ENCODE data around the gene STYXL1. TPM values are rescaled to one million over a fixed set of nuclear protein-coding genes. Genes with fewer than 3 reads are reported as not detected.

STYXL1 gene
- total RNA-seq, 1 donor from 2014 or later, result 45.3 TPM

- Mint-ChIP-seq H3K27ac (ENCODE audit: unreplicated experiment) (no peak overlapping the region), H3K9me3 (ENCODE audit: unreplicated experiment) (no peaks in the 10 kb centered on the region), H3K36me3 (ENCODE audit: low read depth, unreplicated experiment) (peaks cover 17% of the 10 kb centered on the region), H3K4me1 (ENCODE audit: low read depth, unreplicated experiment) (peaks cover 6% of the 10 kb centered on the region), H3K27me3 (ENCODE audit: low read depth, unreplicated experiment) (no peaks in the 10 kb centered on the region), H3K4me3 (ENCODE audit: unreplicated experiment) (no peak overlapping the region)
- no peak overlapping the region for H3K27ac ChIP-seq (ENCODE audit: low read depth, low read length)
- H3K79me2 ChIP-seq (ENCODE audit: insufficient read depth, low read length), result no peaks in the 10 kb centered on the region
- H3K4me1 ChIP-seq (ENCODE audit: insufficient read depth, low read length), result no peaks in the 10 kb centered on the region
- no peak overlapping the region for H3K9ac ChIP-seq (ENCODE audit: low read length)
- peaks cover 3% of the 10 kb centered on the region for H3K36me3 ChIP-seq (ENCODE audit: insufficient read depth, low read length)
- H3K9me3 ChIP-seq (ENCODE audit: insufficient read depth, low read depth, low read length), result no peaks in the 10 kb centered on the region
- H3K27me3 ChIP-seq (ENCODE audit: insufficient read depth, low read length), result no peaks in the 10 kb centered on the region
- H2AFZ ChIP-seq (ENCODE audit: low read depth, low read length), result no peak overlapping the region
- FAIRE-seq (no peak), DNase-seq (ENCODE audit: low read depth) (peak; percentile 79)
- no peak overlapping the region for H3K4me3 ChIP-seq (ENCODE audit: insufficient read depth, low read depth, low read length)
- no peak overlapping the region for H3K4me2 ChIP-seq (ENCODE audit: low read length)
- H4K20me1 ChIP-seq (ENCODE audit: insufficient read depth, low read length), result peaks cover 13% of the 10 kb centered on the region
- TF ChIP-seq EZH2 (IDR thresholded peaks at IDR 0.05; ENCODE audit: insufficient read depth, low read length) (no peak), CTCF (IDR thresholded peaks at IDR 0.05; ENCODE audit: insufficient read depth, low read depth, low read length) (no peak)
These were observed 31.4 kb downstream of the STYXL1 start for GRCh38 chr7:76016191-76016947.

DNA sequence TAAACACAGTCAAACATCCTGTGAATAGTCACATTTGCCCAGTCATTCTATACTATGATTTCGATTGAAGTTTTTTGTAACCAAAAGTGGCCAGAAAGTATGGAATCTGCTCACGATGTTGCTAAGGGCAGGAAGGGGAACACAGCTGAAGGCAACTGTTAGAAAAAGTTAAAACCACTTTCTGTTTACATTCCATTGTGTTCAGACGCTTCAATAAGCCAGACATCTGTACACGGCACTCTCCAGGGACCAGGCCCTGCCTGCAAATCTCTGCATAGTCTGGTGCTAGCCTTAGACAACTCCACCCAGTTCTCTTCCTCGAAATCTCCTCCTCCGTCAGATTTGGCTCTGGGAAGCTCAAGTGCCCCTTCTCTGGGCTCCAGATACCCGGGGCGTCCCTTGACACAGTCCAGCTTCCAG lies 36.3 kb downstream of the STYXL1 start:
- TF ChIP-seq EZH2 (IDR thresholded peaks at IDR 0.05; ENCODE audit: insufficient read depth, low read length), result no peak
- TF ChIP-seq CTCF (IDR thresholded peaks at IDR 0.05; ENCODE audit: insufficient read depth, low read depth, low read length), result no peak
- Histone ChIP-seq H3K9ac (ENCODE audit: low read length) (peak overlapping the region; percentile 21), H4K20me1 (ENCODE audit: insufficient read depth, low read length) (peaks cover 17% of the 10 kb centered on the region), H3K9me3 (ENCODE audit: insufficient read depth, low read depth, low read length) (no peaks in the 10 kb centered on the region), H3K27me3 (ENCODE audit: insufficient read depth, low read length) (no peaks in the 10 kb centered on the region), H3K4me2 (ENCODE audit: low read length) (peak overlapping the region; percentile 32), H2AFZ (ENCODE audit: low read depth, low read length) (no peak overlapping the region), H3K4me3 (ENCODE audit: insufficient read depth, low read depth, low read length) (no peak overlapping the region), H3K4me1 (ENCODE audit: insufficient read depth, low read length) (no peaks in the 10 kb centered on the region), H3K36me3 (ENCODE audit: insufficient read depth, low read length) (peaks cover 3% of the 10 kb centered on the region), H3K79me2 (ENCODE audit: insufficient read depth, low read length) (no peaks in the 10 kb centered on the region), H3K27ac (ENCODE audit: low read depth, low read length) (peak overlapping the region; percentile 0)
- peak overlapping the region; percentile 75 for H3K27ac Mint-ChIP-seq (ENCODE audit: unreplicated experiment)
- no peaks in the 10 kb centered on the region for H3K9me3 Mint-ChIP-seq (ENCODE audit: unreplicated experiment)
- DNase-seq (ENCODE audit: low read depth) (peak; percentile 48), FAIRE-seq (no peak)
- peak overlapping the region; percentile 70 for H3K4me3 Mint-ChIP-seq (ENCODE audit: unreplicated experiment)
- no peaks in the 10 kb centered on the region for H3K27me3 Mint-ChIP-seq (ENCODE audit: low read depth, unreplicated experiment)
- peaks cover 19% of the 10 kb centered on the region for H3K36me3 Mint-ChIP-seq (ENCODE audit: low read depth, unreplicated experiment)
- peaks cover 14% of the 10 kb centered on the region for H3K4me1 Mint-ChIP-seq (ENCODE audit: low read depth, unreplicated experiment)

All from astrocyte (in vitro differentiated cells and primary cell).